T-cell (primary cell): ENCODE results near the gene RASL10A. TPM values are rescaled to one million over a fixed set of nuclear protein-coding genes. Genes with fewer than 3 reads are reported as not detected.

Experiments used
- ATAC-seq, 4 experiments: fragments of 200-7000 bp in 3 of 4; fragments of 150-1000 bp in 1 of 4; cut with Tn5 transposase; replicated peaks in 1 of 4; 1 replicate in 3 of 4; 2 replicates in 1 of 4; pipeline ENCODE4 v1.10.0; 2021; ENCODE audit warnings: moderate library complexity in 3 of 4, mild to moderate bottlenecking in 2 of 4, moderate number of reproducible peaks in 1 of 4
- CTCF ChIA-PET, 2 donors: fragments of 300-600 bp; sonication (Branson Sonifier 250); formaldehyde crosslinking; loops; one replicate each; lab custom pipeline; 2022; ENCODE audit warnings: antibody characterized with exemption in 2 of 2; lab: Charles Lee
- POLR2A ChIA-PET, 2 donors: fragments of 300-600 bp; sonication (Branson Sonifier 250); formaldehyde crosslinking; loops; one replicate each; lab custom pipeline; 2022; ENCODE audit warnings: antibody characterized with exemption in 2 of 2; lab: Charles Lee
- DNase-seq, 35 experiments: peaks; one replicate each; pipeline versions ENCODE4 v3.0.0 to v3.0.0-alpha.2; 2013 to 2023
- H3K27ac ChIP-seq: one replicate; pipeline ENCODE4 v1.5.1; 2013; ENCODE audit warnings: low read length
- H3K27me3 ChIP-seq, 2 experiments: replicated peaks in 1 of 2; 1 replicate in 1 of 2; 2 replicates in 1 of 2; pipeline versions ENCODE4 v1.6.1 to v1.7.0; 2013; ENCODE audit warnings: low read length in 1 of 2, mixed read lengths in 1 of 2; ENCODE audit not compliant: control insufficient read depth in 2 of 2, insufficient read depth in 2 of 2; ENCODE audit errors: extremely low read depth in 1 of 2
- H3K36me3 ChIP-seq, 2 donors: 1 replicate in 1 of 2; 2 replicates in 1 of 2; pipeline versions ENCODE4 v1.6.1 to v1.7.0; 2013; ENCODE audit warnings: low read length in 1 of 2; ENCODE audit not compliant: control insufficient read depth in 2 of 2, insufficient read depth in 1 of 2; ENCODE audit errors: extremely low read depth in 1 of 2
- H3K4me1 ChIP-seq, 2 experiments: 1 replicate in 1 of 2; 2 replicates in 1 of 2; pipeline versions ENCODE4 v1.6.1 to v1.7.0; 2013; ENCODE audit warnings: low read length in 2 of 2, mixed read lengths in 1 of 2; ENCODE audit not compliant: insufficient read depth in 2 of 2, control insufficient read depth in 1 of 2; ENCODE audit errors: extremely low read depth in 1 of 2
- H3K4me3 ChIP-seq, 2 donors: 1 replicate in 1 of 2; 2 replicates in 1 of 2; pipeline versions ENCODE4 v1.5.1 to v1.7.0; 2013; ENCODE audit warnings: mild to moderate bottlenecking in 2 of 2, low read length in 1 of 2, moderate library complexity in 1 of 2; ENCODE audit not compliant: control insufficient read depth in 1 of 2; ENCODE audit errors: extremely low read depth in 1 of 2
- H3K9me3 ChIP-seq: 2 replicates; pipeline ENCODE4 v1.7.0; 2013
- H3K27ac Mint-ChIP-seq, 2 donors: one replicate each; pipeline ENCODE4 v1.8.0; 2020 to 2021; ENCODE audit warnings: mild to moderate bottlenecking in 2 of 2, mixed read lengths in 2 of 2
- H3K27me3 Mint-ChIP-seq, 2 donors: one replicate each; pipeline ENCODE4 v1.8.0; 2021 to 2022; ENCODE audit warnings: mixed read lengths in 2 of 2
- H3K36me3 Mint-ChIP-seq: one replicate; pipeline ENCODE4 v1.8.0; 2021; ENCODE audit warnings: mixed read lengths
- H3K4me1 Mint-ChIP-seq, 3 donors: one replicate each; pipeline ENCODE4 v1.8.0; 2020 to 2022; ENCODE audit warnings: mixed read lengths in 3 of 3, mild to moderate bottlenecking in 1 of 3
- H3K4me3 Mint-ChIP-seq, 3 donors: one replicate each; pipeline ENCODE4 v1.8.0; 2020 to 2022; ENCODE audit warnings: mild to moderate bottlenecking in 3 of 3, mixed read lengths in 3 of 3, moderate library complexity in 3 of 3
- H3K9me3 Mint-ChIP-seq, 3 donors: one replicate each; pipeline ENCODE4 v1.8.0; 2020 to 2022; ENCODE audit warnings: mixed read lengths in 3 of 3
- WGBS: methylation state at CpG from one replicate; pipeline ENCODE4 v1.1.5; 2013; ENCODE audit warnings: missing lambda C conversion rate; ENCODE audit not compliant: insufficient coverage; 5-methylcytosine and 5-hydroxymethylcytosine counted together
- total RNA-seq, 35 experiments: library from RNA in 6 of 35; stranded (reverse) in 6 of 35; fragments of 120-200 nt in 1 of 35; gene quantifications; one replicate each; pipeline versions ENCODE4 v1.2.1 to v1.2.4 and lab custom pipeline; 2013 to 2026

Gene RASL10A
- total RNA-seq, 5 donors from 2014 or later (not counting 1 experiment from before 2014, with no cell fraction given) = 0.33 to 1.2 (median 0.71) TPM; not detected in 1

- DNase-seq (no peak), ATAC-seq (no peak)
- WGBS = 94% methylated on average over 3 of the region's 3 CpGs
- H3K9me3 ChIP-seq = no peaks in the 10 kb centered on the region
- no peak overlapping the region for H3K4me3 ChIP-seq
- H3K4me1 ChIP-seq = no peaks in the 10 kb centered on the region
- H3K36me3 Mint-ChIP-seq = peaks cover 67% of the 10 kb centered on the region
- no peaks in the 10 kb centered on the region for H3K27me3 Mint-ChIP-seq
- H3K4me1 Mint-ChIP-seq = peaks cover 17 to 34% (median 27%) of the 10 kb centered on the region in 3 donors
- ChIA-PET POLR2A (no interaction called here), CTCF (no interaction called here)
- no peak overlapping the region for H3K27ac Mint-ChIP-seq
- H3K27me3 ChIP-seq = no peaks in the 10 kb centered on the region
- peaks cover 11 to 78% of the 10 kb centered on the region in 2 donors for H3K36me3 ChIP-seq
- no peak overlapping the region for H3K27ac ChIP-seq
- H3K9me3 Mint-ChIP-seq = no peaks in the 10 kb centered on the region
- H3K4me3 Mint-ChIP-seq = no peak overlapping the region
Observed at GRCh38 chr22:29284196-29284595, 31.3 kb downstream of the RASL10A start.

- POLR2A ChIA-PET = interaction anchor here (0.6 to 0.9 kb wide), 2 partner anchors 9 to 28 kb away, joined by 4 to 5 read pairs; no protein-coding TSS in a partner anchor
Observed at GRCh38 chr22:29277927-29278326, 37.6 kb downstream of the RASL10A start.

GRCh38 chr22:29275819-29276565 lies 39.5 kb downstream of the RASL10A start:
- no CpG with 5 or more reads among the region's 3 CpGs for WGBS
- DNase-seq (no peak), ATAC-seq (no peak)
- Histone ChIP-seq H3K4me1 (peaks cover 13 to 16% of the 10 kb centered on the region in 2 experiments), H3K4me3 (no peak overlapping the region), H3K36me3 (peaks cover 5 to 81% of the 10 kb centered on the region in 2 donors), H3K27me3 (no peaks in the 10 kb centered on the region), H3K27ac (no peak overlapping the region), H3K9me3 (no peaks in the 10 kb centered on the region)
- POLR2A ChIA-PET = interaction anchor here in 1 of 2 donors (0.6 kb wide), 1 partner anchor 27 kb away, joined by 3 read pairs; no protein-coding TSS in a partner anchor
- Mint-ChIP-seq H3K27ac (peak overlapping the region; percentile 20 to 44), H3K9me3 (no peaks in the 10 kb centered on the region), H3K36me3 (peaks cover 78% of the 10 kb centered on the region), H3K4me3 (no peak overlapping the region), H3K4me1 (peaks cover 70 to 77% (median 76%) of the 10 kb centered on the region in 3 donors), H3K27me3 (no peaks in the 10 kb centered on the region)
- CTCF ChIA-PET = interaction anchor here in 1 of 2 donors (0.6 kb wide), 1 partner anchor 13 kb away, joined by 4 read pairs; no protein-coding TSS in a partner anchor

More at GRCh38 chr22:29277927-29278326, 37.6 kb downstream of the RASL10A start:
- CTCF ChIA-PET = interaction anchor here (0.6 to 0.7 kb wide), 2 partner anchors 8 to 21 kb away, joined by 3 to 6 read pairs; no protein-coding TSS in a partner anchor
- Mint-ChIP-seq H3K4me1 (peaks cover 50 to 63% (median 61%) of the 10 kb centered on the region in 3 donors), H3K27ac (no peak overlapping the region), H3K4me3 (no peak overlapping the region), H3K36me3 (peaks cover 76% of the 10 kb centered on the region), H3K9me3 (no peaks in the 10 kb centered on the region), H3K27me3 (no peaks in the 10 kb centered on the region)
- Histone ChIP-seq H3K27me3 (no peaks in the 10 kb centered on the region), H3K4me3 (no peak overlapping the region), H3K9me3 (no peaks in the 10 kb centered on the region), H3K36me3 (peaks cover 9 to 84% of the 10 kb centered on the region in 2 donors), H3K4me1 (peaks cover 3 to 14% of the 10 kb centered on the region in 2 experiments), H3K27ac (no peak overlapping the region)
- ATAC-seq (no peak), DNase-seq (no peak)
- WGBS = no CpG with 5 or more reads among the region's 1 CpG

GRCh38 chr22:29275167-29275566 lies 40.3 kb downstream of the RASL10A start:
- peaks cover 3 to 80% of the 10 kb centered on the region in 2 donors for H3K36me3 ChIP-seq
- no peaks in the 10 kb centered on the region for H3K9me3 Mint-ChIP-seq
- no peaks in the 10 kb centered on the region for H3K9me3 ChIP-seq
- peaks cover 18 to 23% of the 10 kb centered on the region in 2 experiments for H3K4me1 ChIP-seq
- DNase-seq = no peak
- no peak overlapping the region for H3K27ac Mint-ChIP-seq
- ChIA-PET POLR2A (no interaction called here), CTCF (no interaction called here)
- H3K4me1 Mint-ChIP-seq = peaks cover 78 to 83% (median 81%) of the 10 kb centered on the region in 3 donors
- H3K27me3 Mint-ChIP-seq = no peaks in the 10 kb centered on the region
- H3K27ac ChIP-seq = no peak overlapping the region
- no peak overlapping the region for H3K4me3 ChIP-seq
- H3K4me3 Mint-ChIP-seq = no peak overlapping the region
- H3K27me3 ChIP-seq = no peaks in the 10 kb centered on the region
- WGBS = 85% methylated on average over 2 of the region's 3 CpGs
- peaks cover 76% of the 10 kb centered on the region for H3K36me3 Mint-ChIP-seq
- ATAC-seq = no peak

- H3K27me3 ChIP-seq = no peaks in the 10 kb centered on the region
- H3K27ac Mint-ChIP-seq = no peak overlapping the region
- H3K27me3 Mint-ChIP-seq = no peaks in the 10 kb centered on the region
- no peak for DNase-seq
- H3K4me1 Mint-ChIP-seq = peaks cover 81 to 87% (median 81%) of the 10 kb centered on the region in 3 donors
- peaks cover 26 to 33% of the 10 kb centered on the region in 2 experiments for H3K4me1 ChIP-seq
- no peak for ATAC-seq
- CTCF ChIA-PET = no interaction called here
- no CpG with 5 or more reads among the region's 2 CpGs for WGBS
- H3K4me3 ChIP-seq = no peak overlapping the region
- H3K36me3 Mint-ChIP-seq = peaks cover 65% of the 10 kb centered on the region
- peaks cover 0 to 64% of the 10 kb centered on the region in 2 donors for H3K36me3 ChIP-seq
- POLR2A ChIA-PET = no interaction called here
- no peak overlapping the region for H3K27ac ChIP-seq
- peak overlapping the region in 2 of 3 donors; percentile 95 to 96 for H3K4me3 Mint-ChIP-seq
- H3K9me3 Mint-ChIP-seq = no peaks in the 10 kb centered on the region
- H3K9me3 ChIP-seq = no peaks in the 10 kb centered on the region
Observed at GRCh38 chr22:29272624-29273023, 42.9 kb downstream of the RASL10A start.

DNA sequence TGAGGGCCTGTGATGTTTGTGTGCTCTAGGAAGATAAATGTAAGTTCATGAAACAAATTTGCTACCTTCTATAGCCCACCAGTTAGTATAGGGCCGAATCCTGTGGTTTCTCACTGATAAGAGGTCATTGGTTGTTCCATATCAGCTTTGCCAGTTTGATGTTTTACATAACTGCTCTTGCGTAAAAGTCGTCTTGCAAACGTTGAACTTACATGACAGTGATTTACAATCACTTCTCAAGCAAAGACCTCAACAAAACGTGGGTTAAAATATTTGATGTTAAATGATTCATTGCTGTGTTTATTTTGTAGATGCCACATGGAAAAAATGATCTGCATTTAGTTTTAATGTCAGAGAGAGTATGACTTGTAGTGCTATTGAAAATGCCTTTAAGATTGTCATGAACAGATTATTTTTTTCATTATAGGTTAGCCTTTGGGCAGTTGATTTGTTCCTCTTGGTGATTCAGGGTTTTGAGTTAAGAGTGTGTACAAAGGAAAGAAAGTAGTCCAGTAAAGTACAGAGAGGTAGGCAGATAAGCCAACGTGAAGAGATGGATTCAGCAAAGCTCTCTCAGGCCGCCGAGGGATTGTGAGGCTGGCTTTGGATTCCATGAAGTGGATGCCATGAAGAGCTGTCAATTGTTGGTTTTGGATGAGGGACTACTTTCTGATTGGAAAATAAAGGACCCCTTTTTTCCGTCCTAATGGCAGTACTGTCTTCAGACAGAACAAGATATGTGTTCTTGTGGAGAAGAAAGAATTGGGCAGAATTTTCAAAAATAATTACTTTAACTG lies 44.8 kb downstream of the RASL10A start:
- Histone ChIP-seq H3K27me3 (no peaks in the 10 kb centered on the region), H3K4me3 (peak overlapping the region; percentile 27 to 92), H3K9me3 (no peaks in the 10 kb centered on the region), H3K36me3 (peaks cover 0 to 45% of the 10 kb centered on the region in 2 donors), H3K27ac (peak overlapping the region; percentile 1), H3K4me1 (peaks cover 35 to 41% of the 10 kb centered on the region in 2 experiments)
- H3K9me3 Mint-ChIP-seq = no peaks in the 10 kb centered on the region
- POLR2A ChIA-PET = interaction anchor here in 1 of 2 donors (0.5 kb wide), 1 partner anchor 494 kb away, joined by 5 read pairs; no protein-coding TSS in a partner anchor
- peak overlapping the region; percentile 92 to 96 (median 95) for H3K4me3 Mint-ChIP-seq
- peak overlapping the region; percentile 37 to 68 for H3K27ac Mint-ChIP-seq
- peaks cover 49% of the 10 kb centered on the region for H3K36me3 Mint-ChIP-seq
- DNase-seq = no peak
- 64% methylated on average over 3 of the region's 9 CpGs for WGBS
- no peak for ATAC-seq
- no peaks in the 10 kb centered on the region for H3K27me3 Mint-ChIP-seq
- CTCF ChIA-PET = interaction anchor here in 1 of 2 donors (0.7 kb wide), 1 partner anchor 8 kb away, joined by 3 read pairs; no protein-coding TSS in a partner anchor
- H3K4me1 Mint-ChIP-seq = peaks cover 80 to 84% (median 81%) of the 10 kb centered on the region in 3 donors
